Panc1 (cell line): ENCODE results near the gene ADI1.

Experiments used
- CTCF ChIP-seq: fragments of 450-650 bp; IDR thresholded peaks from 2 replicates; pipeline ENCODE4 v1.5.1; 2017; ENCODE audit warnings: mild to moderate bottlenecking
- TCF7L2 ChIP-seq: IDR thresholded peaks from 2 replicates; pipeline ENCODE4 v1.6.1; 2011; ENCODE audit warnings: mild to moderate bottlenecking, low read depth, low read length, inconsistent platforms

DNA sequence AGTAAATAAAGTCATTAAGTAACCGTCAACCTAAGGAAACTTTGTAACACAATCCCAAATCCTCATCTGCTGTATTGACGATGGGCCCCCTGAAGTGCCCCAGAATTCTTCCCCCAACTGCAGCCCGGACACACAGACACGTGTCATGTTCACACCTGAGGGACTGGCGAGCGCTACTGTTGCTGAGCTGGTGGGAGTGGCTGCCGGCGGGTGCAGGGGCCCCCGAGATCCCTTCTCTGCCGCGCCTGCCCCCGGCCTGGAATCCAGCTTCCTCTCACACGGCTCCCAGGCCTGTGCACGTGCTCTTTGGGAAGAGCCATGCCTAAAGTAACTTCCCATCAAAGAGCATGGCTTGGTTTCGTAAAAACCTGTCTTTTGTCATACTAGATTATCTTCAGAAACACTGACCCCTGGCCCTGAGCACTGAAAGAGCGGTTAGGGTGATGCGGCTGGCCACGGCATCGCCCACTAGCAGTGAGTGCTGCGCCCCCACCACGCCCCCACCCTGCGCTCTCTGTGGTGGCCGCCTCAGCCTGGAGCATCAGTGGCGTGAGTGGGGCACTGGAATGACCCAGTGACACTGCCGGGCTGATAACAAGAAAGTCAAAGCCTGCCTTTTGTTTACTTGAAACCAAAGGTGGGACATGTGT lies 56.0 kb downstream of the ADI1 start:
- TF ChIP-seq CTCF, result no peak
- TF ChIP-seq TCF7L2, result no peak
